SK-N-MC (cell line): ENCODE measurements around the gene AKAP13.

Source experiments
- EZH2 ChIP-seq: fragments of 200-600 bp; sonication (generic); IDR thresholded peaks from one replicate; pipeline ENCODE4 v1.6.1; 2017; ENCODE audit warnings: antibody characterized with exemption
- FOXP2 ChIP-seq: optimal IDR thresholded peaks from 2 replicates; pipeline ENCODE3; 2011; ENCODE audit warnings: mild to moderate bottlenecking, moderate library complexity; ENCODE audit not compliant: insufficient read depth; ENCODE audit errors: extremely low read length, control extremely low read depth
- POLR2AphosphoS5 ChIP-seq: IDR thresholded peaks from 2 replicates; pipeline ENCODE4 v1.6.1; 2012; ENCODE audit warnings: mild to moderate bottlenecking, low read depth, low read length, borderline replicate concordance

- TF ChIP-seq POLR2AphosphoS5 (no peak), EZH2 (no peak), FOXP2 (no peak)
Observed at GRCh38 chr15:85630311-85630710, 249.9 kb downstream of the AKAP13 start.
